GM18511 (cell line): ENCODE data around the gene CARD11.
"Not testable (repeated sequence)": the region's sequence is repeated elsewhere in the genome, so short reads cannot be mapped to it uniquely, and the experiment has no call there.

Experiments
- ATAC-seq: cut with Tn5 transposase; IDR thresholded peaks from one replicate; pipeline ENCODE4 v1.9.1; 2021; ENCODE audit warnings: mild to moderate bottlenecking, moderate library complexity; ENCODE audit not compliant: unreplicated experiment

The CARD11 gene

DNA sequence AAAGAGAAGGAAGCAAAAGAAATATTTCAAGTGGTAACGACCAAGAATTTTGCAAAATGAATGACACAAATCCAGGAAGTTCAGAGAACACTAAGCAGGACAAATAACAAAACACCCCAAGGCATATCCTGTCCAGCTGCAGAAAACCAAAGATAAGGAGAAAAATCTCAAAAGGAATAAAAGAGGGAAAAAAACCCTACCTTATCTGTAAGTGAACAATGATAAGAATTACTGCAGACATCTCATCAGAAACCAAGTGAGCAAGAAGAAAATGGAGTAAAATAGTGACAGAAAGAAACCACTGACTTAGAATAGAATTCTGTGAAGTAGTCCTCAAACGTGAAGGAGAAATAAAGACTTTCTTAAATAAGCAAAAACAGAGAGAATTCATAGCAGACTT, 21.8 kb downstream of the CARD11 start:
- no peak for ATAC-seq

GRCh38 chr7:3021224-3021623, 22.4 kb downstream of the CARD11 start:
- not testable (repeated sequence) for ATAC-seq

DNA sequence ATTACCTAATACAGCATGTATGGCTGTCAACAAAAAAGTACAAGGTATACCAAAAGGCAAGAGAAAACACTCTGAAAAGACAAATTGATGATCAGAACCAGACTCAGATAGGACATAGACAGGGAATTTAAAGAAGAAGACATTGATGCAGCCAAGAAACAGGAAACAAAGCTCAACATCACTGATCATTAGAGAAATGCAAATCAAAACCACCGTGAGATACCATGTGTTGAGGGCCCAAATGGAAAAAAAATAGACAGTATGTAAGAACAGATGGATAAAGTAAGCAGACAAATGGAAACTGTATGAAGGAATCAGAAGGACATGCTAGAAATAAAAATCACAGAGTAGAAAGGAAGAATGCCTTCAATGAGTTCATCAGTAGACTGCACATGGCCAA, 23.3 kb downstream of the CARD11 start:
- no peak for ATAC-seq

DNA sequence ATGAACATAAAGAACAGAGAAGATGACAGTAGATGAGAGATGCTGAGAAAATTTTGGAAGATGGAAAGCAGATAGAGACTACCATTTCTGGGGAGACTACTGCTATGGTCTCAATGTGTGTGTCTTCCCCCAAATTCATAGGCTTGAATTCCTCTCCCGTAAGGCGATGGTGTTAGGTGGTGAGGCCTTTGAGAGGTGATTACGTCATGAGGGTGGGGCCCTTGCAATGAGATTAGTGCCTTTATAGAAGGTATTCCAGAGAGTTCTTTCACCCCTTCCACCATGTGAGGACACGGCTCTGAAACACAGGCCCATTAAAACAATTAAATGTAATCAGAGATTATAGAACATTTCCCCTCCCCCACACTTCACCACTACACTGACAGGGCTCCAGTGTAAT, 23.9 kb downstream of the CARD11 start:
- ATAC-seq, result no peak

DNA sequence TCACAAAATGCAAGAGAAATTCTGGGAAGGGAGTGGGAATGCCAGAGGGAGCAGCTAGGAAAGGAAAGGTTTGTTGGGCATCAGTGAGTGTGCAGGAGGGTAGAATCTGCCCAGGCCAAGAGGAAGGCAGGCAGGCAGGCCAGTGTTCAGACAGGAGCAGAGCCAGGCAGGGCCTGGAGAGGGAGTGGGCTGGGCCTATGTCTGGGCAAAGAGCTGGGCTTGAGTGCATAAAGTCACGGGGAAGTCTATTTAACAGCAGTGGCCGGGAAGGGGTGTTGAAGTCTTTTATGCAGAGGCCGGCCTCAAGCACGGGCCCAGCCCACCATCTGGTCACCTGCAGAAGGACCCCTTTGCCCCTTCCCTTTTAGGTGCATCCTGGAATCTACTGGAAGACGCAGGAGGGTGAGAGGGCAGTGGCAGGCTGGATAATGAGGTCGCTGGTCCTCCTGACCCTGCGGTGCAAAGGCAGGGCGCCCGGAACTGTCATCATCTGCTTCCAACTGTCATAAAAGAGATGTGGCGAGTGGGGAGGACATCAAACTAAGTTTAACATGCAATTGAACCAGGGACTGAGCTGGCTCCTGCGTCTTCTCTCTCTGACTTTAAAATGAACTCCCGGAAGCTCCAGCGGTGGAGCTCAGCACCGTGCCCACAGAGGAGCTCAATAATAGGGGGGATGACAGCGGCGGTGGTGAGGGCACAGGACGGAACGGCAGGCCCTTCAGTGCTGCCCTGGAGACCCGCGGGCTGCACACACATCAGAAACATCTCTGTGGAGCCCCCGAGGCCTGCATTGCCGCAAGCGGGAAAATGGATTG, 29.5 kb downstream of the CARD11 start:
- ATAC-seq, result no peak

GRCh38 chr7:3011211-3011852, 32.3 kb downstream of the CARD11 start:
- ATAC-seq, result no peak

GRCh38 chr7:3010161-3010560, 33.5 kb downstream of the CARD11 start:
- no peak for ATAC-seq

- no peak for ATAC-seq
These were observed 34.6 kb downstream of the CARD11 start for GRCh38 chr7:3009086-3009485.

DNA sequence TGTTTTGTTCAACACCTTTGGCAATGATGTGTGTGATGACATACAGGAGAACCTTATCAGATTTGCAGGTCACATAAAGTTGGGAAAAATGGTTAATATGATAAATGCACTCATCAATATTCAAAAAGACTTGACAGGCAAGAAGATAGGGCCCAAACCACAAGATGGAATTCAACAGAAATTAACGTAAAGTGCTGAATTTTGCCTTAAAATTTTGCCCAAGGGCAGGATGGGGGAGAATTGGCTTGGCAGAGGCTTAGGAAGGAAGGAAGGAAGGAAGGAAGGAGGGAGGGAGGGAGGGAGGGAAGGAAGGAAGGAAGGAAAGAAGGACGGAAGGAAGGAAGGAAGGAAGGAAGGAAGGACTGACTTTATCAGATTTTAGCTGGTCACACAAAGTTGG, 35.3 kb downstream of the CARD11 start:
- ATAC-seq, result no peak

DNA sequence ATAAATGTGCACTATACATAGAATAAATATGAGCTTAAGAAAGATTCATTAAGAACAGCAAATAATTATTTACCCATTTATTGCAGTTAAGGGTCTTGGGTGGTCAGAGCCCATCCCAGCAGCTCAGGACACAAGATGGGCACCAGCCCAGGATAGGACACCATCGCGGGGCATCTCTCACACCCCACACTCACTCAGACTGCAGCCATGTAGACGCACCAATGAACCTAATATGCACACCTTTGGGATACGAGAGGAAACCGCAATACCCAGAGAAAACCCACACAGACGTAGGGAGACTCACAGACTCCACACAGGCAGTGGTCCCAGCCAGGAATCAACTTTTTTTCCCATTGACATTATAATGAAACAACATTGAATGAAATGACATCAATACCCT, 36.0 kb downstream of the CARD11 start:
- no peak for ATAC-seq

DNA sequence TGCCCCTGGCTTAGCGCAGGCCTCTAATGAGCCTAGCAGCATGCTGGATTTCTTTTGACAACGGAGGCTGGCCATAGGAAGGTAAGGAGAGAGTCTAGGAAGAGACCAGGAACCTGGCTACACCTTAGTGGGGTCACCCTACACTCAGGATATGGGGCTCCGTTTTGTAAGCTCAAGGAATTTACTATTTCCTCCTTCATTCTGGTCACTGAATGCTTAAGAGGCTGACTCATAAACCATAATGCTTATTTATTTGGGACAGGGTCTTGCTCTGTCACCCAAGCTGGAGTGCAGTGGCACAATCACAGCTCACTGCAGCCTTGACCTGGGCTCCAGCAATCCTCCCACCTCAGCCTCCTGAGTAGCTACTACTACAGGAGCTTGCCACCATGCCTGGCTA, 38.4 kb downstream of the CARD11 start:
- no peak for ATAC-seq

DNA sequence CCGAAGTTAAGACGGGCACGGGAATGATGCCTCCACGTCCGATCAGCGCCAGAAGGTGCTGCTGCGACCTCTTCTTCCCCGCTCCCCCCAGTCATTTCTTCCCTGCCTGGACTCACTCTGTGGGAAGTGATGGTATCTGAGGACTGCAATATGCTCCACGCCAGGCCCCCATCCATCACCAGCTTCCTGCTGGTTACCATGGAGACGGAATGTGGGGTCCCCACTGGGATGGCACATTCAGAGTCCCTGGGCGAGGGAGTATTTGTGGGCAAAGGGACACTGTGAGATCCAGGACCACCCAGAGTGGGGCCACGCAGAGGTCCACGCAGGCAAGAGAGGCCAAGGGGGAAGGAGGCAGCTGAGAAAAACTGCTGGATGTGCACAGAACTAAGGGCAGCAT, 39.7 kb downstream of the CARD11 start:
- no peak for ATAC-seq

GRCh38 chr7:3002631-3003030, 41.0 kb downstream of the CARD11 start:
- ATAC-seq, result no peak

DNA sequence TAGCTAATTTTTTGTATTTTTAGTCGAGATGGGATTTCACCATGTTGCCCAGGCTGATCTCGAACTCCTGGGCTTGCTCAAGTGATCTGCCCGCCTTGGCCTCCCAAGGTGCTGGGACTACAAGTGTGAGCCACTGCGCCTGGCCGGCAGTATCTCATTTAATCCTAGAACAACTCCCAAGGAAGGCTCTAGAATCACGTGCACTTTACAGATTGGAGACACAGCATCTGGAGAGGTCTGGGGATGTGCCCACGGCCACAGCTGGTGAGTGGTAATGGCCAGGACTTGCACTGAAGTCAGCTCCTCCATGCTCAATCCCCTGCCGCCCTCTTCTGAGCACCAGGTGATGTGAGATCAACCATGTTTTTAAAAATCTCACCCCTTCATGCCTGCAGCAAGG, 43.1 kb downstream of the CARD11 start:
- ATAC-seq, result no peak

GRCh38 chr7:2999078-2999500, 44.6 kb downstream of the CARD11 start:
- ATAC-seq, result no peak

DNA sequence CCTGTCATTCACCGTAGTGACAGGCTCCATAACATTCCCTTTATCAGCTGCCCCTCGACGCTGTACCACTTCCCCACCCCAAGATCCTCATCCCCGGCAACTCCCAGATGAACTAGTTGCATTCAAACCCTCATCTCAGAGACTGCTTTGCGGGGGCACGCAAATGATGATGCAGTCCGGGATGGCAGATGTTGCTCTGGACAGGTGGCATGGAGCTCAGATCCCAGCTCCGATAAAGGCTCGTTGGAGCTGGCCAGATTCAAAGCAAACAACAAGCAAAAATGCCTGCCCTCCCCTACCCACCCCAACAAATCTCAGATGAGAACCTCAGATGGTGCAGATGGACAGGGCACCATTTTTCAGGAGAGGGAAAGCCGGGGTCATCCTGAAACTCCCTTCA, 46.7 kb downstream of the CARD11 start:
- ATAC-seq, result no peak

DNA sequence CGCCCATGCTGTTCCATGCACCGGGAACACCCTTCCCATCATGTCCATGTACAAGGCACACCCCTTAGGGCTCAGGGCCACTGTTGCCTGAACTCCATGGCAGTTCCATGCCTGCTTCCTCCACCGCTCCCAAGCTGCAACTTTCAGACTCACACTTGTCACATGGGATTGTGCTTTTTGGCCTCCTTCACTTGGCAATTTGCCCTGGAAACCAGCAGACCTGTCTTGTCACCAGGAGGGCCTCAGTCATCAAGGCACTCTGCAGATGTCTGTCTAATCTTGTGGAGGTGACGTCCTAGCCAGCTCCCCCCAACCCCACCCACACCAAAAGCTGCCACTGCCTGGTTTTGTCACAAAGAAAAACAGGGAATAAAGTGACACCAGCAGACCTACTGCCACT, 47.5 kb downstream of the CARD11 start:
- ATAC-seq, result no peak

DNA sequence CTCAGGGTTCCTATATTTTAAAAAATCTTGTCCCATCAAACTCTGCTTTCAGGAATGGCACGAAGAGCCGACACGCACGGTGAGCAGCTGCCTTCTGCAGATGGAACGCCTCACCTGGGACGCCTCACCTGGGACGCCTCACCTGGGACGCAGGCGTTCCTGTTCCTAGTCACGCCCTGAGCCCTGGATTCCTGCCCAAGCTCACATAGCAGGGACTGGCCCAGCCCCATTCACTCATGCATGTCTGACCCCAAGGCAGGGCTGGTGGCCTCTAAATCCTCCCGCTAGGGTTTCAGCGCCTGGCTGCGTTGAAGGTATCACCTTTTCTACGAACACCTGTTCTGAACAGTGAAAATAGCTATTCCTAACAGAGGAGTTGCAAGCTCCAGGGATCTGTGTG, 49.8 kb downstream of the CARD11 start:
- no peak for ATAC-seq

DNA sequence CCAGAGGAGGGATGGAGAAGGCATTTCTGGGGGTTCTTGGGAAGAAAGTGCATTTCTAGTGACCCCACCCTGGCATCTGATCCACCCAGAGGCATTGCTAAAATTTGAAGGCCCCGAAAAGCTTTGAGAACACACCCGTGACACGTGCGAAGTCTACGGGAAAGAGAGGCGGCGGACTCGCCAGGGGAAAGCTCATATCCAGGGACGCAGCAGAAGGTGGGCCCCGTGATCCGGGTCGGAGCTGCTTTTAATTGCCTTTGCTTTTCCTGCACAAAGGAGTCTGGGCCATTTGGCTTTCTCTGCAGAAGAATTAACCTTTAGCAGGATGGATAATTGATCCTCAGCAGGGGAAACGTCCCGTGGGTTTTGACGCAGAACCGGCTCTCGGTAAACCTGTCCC, 50.3 kb downstream of the CARD11 start:
- ATAC-seq, result no peak

GRCh38 chr7:2990949-2991470, 52.7 kb downstream of the CARD11 start:
- no peak for ATAC-seq

- no peak for ATAC-seq
These were observed 57.1 kb downstream of the CARD11 start for GRCh38 chr7:2986561-2986960.

GRCh38 chr7:2985866-2986265, 57.8 kb downstream of the CARD11 start:
- ATAC-seq, result no peak
